ENCODE data around the gene SLC1A1.

SLC1A1 gene

DNA sequence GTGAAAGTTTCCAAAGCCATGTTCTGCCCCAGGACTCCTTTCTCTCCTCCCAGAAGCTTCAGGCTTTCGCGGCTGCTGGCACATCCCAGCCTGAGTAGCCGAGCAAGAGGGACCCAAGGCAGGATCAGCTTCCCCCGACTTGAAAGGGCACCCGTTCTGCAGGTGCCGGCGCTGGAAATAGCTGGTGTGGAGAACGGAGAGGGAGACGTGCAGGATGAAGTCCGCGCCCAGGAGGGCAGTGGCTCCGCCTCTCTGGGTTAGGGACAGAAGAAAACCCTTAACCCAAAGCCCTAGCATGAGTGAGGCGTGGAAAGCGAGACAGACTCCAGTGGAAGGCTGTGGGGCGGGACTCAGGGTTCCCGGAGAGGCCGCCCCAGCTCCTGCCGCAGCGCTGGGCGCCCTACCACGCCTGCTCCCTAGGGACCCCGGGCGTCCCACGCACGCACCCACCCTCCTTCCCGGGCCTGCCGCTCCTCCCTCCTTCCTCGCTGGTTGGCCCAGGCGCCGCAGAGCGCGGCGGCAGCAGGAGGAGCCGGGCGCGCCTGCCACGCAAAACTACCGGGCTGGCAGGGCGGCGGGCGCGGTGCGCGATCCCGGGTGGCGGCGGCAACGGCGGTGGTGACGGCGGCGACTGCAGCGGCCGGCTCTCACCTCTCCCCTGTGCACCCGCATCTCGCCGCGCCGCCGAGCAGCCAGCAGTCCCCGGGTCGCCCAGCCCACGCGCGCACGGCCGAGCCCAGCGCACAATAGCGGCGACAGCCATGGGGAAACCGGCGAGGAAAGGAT, at the start of gene SLC1A1:
TSS of gene SLC1A1 (plus strand) at position 550 of the 786 bp plus-strand sequence. CDS start at position 762, 212 bp downstream.
- no peak for DNase-seq (ENCODE audit: low read depth)

DNA sequence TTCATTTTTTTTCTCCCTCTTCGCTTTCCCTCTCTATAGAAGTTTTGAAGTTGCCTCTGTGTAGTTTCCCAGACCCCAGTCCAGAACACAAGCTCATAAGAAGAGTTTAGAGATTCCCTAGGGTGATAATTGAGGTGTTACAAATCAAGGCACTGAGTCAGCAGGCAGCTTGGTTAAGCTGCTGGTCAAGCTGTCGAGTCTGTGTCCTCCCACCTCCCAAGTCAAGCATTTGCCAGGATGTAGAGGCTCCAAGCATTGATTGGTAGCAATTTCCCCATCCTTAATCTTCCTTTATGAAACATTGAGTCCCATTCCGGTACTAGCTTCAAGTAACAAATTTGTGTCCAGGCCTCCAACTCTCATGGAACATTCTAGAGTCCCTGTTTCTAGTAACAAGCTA, 47.5 kb upstream of the SLC1A1 start:
- no peak for DNase-seq (ENCODE audit: low read depth)

DNA sequence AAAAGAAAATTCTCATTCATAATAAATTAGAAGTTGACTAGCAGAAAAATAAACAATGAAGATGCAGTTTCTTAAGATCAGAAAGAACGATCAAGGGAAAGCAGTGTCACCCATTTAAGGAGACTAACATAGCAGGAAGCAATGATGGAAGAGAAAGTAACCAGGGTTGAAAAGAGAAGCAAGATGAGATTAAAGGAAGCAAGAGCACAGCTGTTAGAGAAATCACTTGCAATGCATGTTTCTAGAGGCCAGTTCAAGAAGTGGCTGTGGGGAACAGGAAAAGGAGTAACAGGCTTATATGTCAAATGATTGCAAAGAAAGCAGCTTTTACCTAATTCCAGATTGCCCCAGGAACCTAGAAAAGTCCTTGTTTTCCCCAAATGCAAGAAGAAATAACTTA, 46.8 kb upstream of the SLC1A1 start:
- no peak for DNase-seq (ENCODE audit: low read depth)

DNA sequence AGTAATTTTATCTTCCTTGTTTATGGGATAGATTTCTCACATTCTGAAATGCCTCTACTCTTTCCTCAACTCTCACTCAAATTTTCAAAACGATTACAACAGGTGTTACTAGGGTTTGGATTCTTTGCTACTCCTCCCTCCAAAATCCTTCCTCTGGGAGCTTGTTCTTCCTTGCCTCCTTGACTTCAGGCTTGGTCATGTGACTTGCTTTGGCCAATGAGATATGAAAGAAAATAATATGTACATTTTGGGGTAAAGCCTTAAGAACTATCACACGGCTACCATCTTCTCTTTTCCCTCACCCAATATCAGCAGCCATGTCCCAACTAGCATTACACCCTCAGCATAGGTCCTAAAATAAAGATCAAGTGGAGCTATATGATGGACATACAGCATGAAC, 28.8 kb upstream of the SLC1A1 start:
- DNase-seq (ENCODE audit: low read depth), result no peak

DNA sequence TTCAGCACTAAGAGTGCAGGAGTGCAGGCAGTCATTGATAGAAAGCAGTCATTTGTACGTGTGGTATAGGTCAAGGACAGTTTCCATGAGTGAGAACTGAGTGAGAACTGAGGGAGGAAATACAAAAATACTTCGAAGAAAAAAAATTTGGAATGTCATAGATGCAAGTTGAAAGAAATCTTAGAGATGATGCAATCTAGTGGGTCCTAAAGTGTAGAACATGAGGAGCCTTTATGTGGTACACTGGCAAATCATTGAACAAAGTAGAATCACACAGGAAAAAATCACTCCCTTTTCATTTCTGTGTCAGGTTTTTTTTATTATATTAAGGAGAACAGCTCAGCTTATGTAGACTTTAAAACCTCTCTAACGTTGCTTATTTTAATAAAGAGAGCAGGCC, 26.4 kb upstream of the SLC1A1 start:
- DNase-seq (ENCODE audit: low read depth), result no peak

DNA sequence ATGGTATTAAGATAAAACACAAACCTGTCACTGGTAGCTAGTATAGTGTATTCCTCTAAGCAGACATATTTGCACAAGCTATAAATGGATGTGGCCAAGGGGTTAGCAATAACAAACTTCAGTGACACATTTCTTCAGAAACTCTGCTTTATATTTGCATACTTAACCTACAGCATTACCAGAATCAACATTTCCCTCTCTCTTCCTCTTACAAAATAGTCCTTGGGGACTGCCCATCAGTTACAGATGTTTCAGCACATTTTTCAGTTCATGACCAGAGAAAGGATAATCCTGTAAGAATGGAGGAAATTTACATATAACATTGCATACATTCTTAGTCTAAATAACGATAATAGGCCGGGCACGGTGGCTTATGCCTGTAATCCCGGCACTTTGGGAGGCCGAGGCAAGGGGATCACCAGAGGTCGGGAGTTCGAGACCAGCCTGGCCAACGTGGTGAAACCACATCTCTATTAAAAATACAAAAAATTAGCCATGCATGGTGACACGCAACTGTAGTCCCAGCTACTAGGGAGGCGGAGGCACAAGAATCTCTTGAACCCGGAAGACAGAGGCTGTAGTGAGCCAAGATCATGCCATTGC, 25.3 kb upstream of the SLC1A1 start:
- no peak for DNase-seq (ENCODE audit: low read depth)

DNA sequence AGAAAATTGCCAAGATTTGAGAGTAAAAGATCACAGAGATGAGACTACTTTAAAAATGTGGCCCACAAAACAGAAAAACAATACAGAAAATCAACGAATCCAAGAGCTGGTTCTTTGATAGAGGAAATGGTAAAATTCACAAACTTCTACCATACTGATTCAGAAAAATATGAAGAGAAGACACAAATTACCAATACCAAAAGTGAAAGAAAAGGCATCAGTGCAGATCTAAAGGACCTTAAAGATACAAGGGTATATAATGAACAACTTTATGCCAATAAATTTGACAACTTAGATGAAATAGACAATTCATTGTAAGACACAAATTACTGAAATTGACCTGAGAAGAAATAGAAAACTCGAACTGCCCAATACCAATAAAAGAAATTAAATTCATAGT, 24.4 kb upstream of the SLC1A1 start:
- DNase-seq (ENCODE audit: low read depth), result no peak

DNA sequence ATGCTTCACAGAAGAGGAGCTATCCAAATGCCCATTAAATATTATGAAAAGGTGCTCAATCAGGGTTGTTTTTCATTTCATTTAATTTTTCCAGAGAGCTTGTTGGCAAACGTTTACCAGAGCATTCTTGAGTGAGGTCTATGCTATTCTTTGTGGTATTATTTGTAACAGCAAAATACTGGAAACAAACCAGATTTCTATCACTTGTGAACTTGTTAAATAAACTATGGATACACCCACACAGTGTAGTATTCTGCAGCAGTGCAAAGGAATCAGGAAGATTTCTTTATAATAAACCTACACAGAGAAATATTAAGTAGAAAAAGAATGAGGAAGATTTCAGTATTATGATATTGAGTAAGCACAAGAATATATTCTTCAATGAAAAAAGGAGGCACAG, 15.0 kb upstream of the SLC1A1 start:
- DNase-seq (ENCODE audit: low read depth), result no peak

DNA sequence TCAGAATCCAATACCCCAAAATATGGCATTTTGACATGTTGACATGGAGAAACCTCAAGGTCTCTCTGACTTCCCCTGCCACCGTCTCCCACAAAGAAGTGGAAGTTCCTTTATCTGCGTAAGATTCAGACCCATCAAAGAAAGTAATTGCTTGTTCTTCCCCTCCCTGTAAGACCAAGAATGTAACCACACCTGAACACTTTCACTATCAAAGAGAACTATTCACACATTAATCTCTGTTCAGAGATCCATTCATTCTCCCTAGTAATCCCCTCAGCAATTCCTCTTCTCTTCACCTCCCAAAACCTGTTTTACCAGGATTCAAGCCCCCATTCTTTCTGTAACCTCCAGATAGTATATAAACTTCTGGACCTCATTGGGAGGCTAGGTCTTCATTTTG, 4.1 kb upstream of the SLC1A1 start:
- DNase-seq (ENCODE audit: low read depth), result no peak

DNA sequence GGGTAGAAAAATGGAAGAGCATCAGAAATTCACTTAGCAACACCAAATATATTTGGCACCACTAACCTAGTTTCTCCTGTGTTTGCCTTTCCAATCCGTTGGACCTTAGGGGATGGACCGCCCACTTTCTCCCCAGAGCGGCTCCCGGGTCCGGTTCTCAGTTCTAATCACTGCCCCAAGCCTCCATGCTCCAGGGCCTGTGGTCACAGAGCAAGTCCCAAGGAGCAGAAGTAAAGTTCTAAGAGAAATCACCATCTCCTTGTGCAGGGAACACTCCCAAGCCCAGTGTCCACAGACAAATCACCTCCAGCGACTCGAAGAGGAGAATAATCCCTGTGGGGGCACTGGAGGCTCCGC, 728 bp upstream of the SLC1A1 start:
- DNase-seq (ENCODE audit: low read depth), result no peak

DNA sequence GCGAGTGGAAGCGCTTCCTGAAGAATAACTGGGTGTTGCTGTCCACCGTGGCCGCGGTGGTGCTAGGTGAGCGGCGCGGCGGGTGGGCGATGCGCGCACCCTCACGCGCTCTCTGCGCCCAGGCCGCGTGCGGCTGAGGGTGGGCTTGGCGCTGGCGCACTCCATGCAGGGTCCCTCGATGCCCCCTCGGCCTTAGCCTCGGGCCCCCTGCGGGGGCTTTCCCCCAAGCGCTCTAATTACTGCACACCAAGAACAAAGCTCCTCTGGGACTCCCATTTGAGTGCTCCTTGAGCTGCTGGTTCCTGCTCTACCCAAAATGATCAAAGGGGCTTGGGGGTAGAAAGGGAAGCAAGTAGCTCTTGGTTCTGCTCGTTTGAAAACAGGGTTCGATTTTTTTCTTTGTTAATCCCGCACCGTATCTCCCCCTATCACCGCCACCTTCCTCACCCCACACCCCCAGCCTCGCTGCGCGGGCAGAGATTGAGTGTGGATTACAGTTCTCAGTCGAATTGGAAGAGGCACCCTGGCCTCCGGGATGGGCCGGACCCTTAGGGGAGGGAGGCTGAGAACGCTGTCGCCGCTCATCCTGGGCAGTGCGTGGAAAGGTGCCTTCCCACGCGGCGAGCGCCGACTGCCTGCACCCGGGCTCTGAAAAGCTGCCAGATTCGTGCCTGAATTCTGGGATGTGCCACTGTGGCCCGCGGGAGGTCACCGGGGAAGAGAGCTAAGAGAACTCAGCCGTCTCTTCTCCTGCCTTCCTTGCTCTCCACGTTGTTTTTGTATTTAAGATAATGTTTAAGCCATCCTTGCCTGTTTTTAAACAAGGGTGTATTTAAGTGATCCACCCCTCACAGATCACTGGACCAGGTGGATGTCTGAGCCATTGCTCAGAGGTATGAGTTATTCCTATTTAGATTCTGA, 697 bp downstream of the SLC1A1 start:
- no peak for DNase-seq (ENCODE audit: low read depth)

DNA sequence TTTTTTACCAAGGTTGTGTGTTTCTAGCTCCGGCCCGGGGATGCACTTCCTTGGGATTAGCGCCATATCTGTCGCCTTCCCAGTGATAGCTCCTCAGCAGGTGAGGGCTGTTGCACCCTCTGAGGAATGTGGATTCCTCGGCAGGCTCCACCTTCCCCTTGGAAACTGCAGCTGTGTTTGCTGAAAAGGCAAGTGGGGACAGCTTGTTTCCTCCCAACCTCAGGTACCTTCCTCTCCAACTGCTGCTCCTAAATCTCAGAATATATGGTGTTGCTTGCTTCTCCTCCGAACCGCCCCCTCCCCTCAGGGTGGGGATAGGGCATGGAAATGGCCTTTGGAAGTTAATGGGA, 1.3 kb downstream of the SLC1A1 start:
- DNase-seq (ENCODE audit: low read depth), result no peak

DNA sequence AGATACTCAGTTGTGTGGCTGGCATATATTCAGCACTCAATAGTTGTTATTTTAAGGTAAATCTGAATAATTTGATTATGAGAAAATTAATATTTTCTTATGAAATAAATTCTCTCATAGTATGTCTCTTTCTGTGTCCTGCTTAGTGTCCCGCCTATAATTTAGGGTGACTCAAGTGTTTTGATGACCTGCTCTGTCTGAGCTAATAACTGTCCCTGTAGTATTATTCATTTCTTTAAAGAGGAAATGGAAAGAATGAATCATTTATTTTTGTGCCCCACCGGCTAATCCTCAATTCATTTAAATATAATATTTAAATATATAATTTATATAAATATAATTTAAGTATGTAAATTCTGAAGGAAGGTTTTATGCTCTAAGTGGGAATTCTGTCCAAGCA, 4.1 kb downstream of the SLC1A1 start:
- no peak for DNase-seq (ENCODE audit: low read depth)

DNA sequence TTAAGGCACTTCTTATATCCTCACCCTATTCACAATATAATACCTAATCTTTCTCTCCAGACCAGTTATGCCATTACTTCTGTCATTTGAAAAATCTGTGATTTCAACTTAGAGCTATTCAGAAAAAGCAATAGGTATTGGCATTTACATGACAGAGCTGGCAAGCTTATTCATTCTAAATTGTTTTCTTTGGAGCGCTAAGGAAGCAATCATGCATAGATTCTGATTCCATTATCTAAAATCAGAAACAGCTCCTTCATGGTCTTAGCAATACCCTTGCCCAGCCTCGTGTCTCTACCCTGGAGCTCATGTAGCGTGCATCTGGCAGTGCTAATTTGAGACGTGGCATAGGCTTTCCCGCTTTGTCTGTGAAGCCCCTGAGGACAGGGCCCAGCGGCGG, 4.5 kb downstream of the SLC1A1 start:
- DNase-seq (ENCODE audit: low read depth), result no peak

DNA sequence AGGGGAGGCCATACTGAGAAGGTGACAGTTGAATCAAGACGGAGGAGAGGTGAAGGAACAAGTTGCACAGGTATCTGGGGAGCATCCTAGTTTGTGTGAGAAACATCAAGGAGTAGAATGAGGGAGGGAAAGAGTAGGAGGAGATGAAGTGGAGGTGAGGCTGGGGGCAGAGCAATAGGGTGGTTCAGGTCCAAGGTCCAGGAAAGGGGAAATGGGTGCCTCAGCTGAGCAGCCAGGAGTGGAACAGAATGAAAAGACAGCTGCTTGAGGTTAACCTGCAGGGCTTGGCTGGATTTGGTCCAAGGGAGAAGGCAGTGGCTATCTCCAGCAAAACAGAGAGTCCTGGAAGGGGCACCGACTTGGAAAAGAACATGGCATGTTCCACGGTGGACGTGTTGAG, 5.3 kb downstream of the SLC1A1 start:
- DNase-seq (ENCODE audit: low read depth), result no peak

DNA sequence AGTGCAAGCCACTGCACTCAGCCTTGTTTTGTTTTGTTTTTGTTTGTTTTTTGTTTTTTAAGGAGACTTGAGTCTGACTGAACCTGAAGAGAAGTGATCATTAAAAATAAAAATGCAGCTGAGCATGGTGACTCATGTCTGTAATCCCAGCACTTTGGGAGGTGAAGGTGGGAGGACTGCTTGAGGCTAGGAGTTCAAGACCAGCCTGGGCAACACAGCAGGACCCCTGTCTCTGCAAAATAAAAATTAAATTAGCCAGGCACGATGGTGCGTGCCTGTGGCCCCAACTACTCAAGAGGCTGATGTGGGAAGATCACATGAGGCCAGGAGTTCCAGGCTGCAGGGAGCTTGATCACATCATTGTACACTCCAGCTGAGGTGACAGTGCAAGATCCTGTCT, 6.2 kb downstream of the SLC1A1 start:
- no peak for DNase-seq (ENCODE audit: low read depth)

DNA sequence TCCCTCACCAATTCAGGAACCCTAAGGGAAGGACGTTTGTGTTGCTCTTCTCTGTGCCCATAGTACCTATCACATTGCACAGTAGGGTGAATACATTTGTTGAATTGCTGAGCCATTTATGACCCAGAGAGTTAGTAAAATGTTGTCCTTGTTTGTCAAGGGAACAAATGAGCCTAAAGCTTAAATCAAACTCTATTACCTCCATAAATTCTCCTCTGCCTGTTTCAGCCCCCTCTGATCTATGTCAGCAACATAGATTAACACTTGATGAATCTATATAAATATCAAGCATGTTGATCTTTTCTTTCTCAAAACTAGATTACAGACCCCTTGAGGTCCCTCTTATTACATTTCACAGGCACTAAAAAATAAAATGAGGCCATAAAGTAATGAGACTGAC, 7.1 kb downstream of the SLC1A1 start:
- no peak for DNase-seq (ENCODE audit: low read depth)

DNA sequence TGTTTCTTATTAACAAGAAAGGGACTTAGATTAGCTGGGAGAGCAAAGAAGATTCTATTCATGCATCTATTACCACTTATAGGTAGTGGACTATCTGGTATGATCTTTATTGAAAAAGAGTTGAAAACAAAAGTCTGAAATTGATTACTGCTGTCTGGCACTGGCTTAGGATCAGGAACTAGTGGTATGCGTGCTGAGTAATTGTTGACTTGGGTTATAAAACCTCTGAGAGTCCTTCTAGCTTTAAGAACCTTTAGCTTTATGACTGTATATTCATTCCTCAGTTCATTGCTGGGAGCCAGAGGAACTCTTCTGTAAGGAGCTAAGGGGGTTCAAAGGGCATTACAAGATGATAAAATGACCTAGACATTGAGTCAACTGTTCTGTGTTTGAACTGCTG, 7.6 kb downstream of the SLC1A1 start:
- no peak for DNase-seq (ENCODE audit: low read depth)

DNA sequence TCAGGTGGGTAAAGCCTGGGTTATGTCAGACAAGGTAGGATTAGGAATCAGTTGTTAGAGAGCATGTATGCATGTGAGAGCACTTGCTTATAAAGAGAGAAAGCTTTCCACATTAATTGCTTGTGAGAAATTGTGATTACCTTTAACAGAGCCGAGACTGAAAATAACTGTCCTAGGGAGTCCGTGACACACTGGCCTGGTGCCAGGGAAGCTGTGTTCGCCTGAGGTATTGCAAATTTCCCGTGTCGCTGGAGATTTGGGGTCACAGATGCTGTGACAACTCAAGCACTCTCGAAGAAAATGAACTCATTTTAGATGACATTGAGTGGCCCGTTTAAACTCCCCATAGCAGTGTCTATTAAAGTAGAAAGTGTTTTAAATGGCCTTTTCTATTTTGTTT, 9.6 kb downstream of the SLC1A1 start:
- no peak for DNase-seq (ENCODE audit: low read depth)

DNA sequence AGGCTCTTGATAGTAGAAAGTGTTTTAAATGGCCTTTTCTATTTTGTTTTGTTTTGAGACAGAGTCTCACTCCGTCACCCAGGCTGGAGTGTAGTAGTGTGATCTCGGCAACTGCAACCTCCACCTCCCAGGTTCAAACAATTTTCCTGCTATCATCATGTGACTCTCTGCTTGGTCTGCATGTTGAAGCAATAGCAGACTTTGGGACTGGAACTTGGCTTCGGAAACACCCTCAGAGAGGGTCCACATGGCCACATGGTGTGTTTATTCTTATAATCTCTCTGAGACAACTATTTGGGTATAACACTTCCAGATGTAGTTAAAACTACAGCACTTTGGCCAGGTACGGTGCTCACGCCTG, 10.9 kb downstream of the SLC1A1 start:
- DNase-seq (ENCODE audit: low read depth), result no peak

DNA sequence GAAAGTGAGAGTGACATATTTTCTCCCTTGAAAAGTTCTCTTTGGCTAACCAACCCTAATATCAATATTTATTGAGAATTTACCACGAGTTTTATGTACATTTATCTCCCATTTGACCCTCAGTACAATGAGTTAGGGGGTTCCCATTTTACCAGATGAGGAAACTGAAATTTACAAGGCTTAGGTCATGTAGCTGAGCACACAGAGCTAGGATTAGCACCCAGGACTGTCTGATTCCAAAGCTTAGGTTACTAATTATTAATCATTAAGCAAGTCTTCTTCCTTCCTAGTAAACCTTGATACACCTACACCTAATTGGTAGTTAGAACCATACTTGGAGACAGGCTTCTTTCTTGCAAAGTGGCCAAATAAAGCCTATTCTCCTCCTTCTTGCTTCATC, 12.2 kb downstream of the SLC1A1 start:
- no peak for DNase-seq (ENCODE audit: low read depth)

DNA sequence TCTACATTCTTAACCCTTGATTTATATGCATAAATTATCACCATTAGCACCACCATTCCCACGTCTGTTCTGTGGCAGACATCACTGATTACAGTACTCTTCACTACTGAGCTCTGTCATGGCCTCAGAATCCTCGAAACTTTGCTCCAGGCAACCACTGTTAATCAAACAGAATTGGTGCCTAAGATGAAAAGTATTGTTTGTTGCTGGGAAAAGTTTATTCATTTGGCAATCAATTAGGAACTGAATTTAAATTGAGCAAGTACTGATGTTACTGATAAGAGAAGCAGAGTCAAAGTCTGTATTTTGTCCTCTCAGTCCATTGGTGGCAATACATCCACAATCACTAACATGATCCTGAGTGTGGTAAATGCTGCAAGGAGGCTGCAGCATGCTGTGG, 12.8 kb downstream of the SLC1A1 start:
- no peak for DNase-seq (ENCODE audit: low read depth)

DNA sequence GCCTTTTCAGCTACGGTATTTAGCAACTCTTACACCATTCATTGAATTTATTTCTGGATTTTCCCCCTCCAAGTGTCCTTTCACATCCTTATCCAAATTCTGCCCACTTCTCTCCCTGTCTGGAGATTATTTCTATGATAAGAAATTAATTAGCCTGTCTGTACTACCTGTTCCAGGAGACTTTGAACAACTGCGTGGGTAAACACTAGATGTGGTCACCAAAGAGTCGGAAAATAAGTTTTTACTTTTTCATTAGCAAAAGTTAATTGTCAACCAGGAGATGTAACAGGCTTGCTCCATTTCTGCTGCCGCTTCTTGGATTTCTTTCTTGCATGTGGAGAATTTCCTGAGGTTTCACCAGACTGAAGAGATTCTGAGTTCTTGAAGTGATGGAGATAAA, 14.0 kb downstream of the SLC1A1 start:
- no peak for DNase-seq (ENCODE audit: low read depth)
